H1 (cell line): ENCODE data around the gene DNAJB14. TPM values are rescaled to one million over a fixed set of nuclear protein-coding genes. Genes with fewer than 3 reads are reported as not detected.

Source experiments
- CTCF ChIA-PET: fragments of 300-600 bp; sonication (Branson Sonifier 250); formaldehyde crosslinking; loops from one replicate; lab custom pipeline; 2021; ENCODE audit not compliant: partially characterized antibody; lab: Charles Lee
- POLR2A ChIA-PET: fragments of 300-600 bp; sonication (Branson Sonifier 250); formaldehyde crosslinking; loops from one replicate; lab custom pipeline; 2021; ENCODE audit warnings: inconsistent platforms; ENCODE audit not compliant: partially characterized antibody; lab: Charles Lee
- DNase-seq, 2 experiments: peaks; one replicate each; pipeline versions ENCODE4 v3.0.0 to v3.0.0-alpha.2; 2010 to 2022; ENCODE audit warnings: low spot score in 2 of 2, low read depth in 1 of 2, mixed read lengths in 1 of 2
- FAIRE-seq: peaks from 2 replicates; lab custom pipeline; 2011; peaks lifted over from hg19 to GRCh38; lab: Jason Lieb, UNC
- H2AFZ ChIP-seq: 2 replicates; pipeline ENCODE4 v1.8.1; 2012; ENCODE audit warnings: low read length, inconsistent platforms
- H2AK5ac ChIP-seq: 2 replicates; pipeline ENCODE4 v1.6.1; 2013; ENCODE audit warnings: low read depth, low read length
- H2BK120ac ChIP-seq: replicated peaks from 2 replicates; pipeline ENCODE3; 2013; ENCODE audit warnings: low read depth, low read length, inconsistent platforms
- H2BK12ac ChIP-seq: 2 replicates; pipeline ENCODE4 v1.6.1; 2013; ENCODE audit warnings: low read depth, low read length
- H2BK15ac ChIP-seq: 2 replicates; pipeline ENCODE4 v1.6.1; 2013; ENCODE audit warnings: low read length
- H2BK20ac ChIP-seq: 2 replicates; pipeline ENCODE4 v1.6.1; 2013; ENCODE audit warnings: low read length
- H2BK5ac ChIP-seq: 2 replicates; pipeline ENCODE4 v1.6.1; 2013; ENCODE audit warnings: low read depth, low read length
- H3K14ac ChIP-seq: 2 replicates; pipeline ENCODE4 v1.6.1; 2013; ENCODE audit warnings: inconsistent platforms; ENCODE audit not compliant: insufficient read length
- H3K18ac ChIP-seq: 2 replicates; pipeline ENCODE4 v1.6.1; 2013; ENCODE audit warnings: low read length; ENCODE audit errors: extremely low read depth
- H3K23ac ChIP-seq: 2 replicates; pipeline ENCODE4 v1.6.1; 2013; ENCODE audit warnings: inconsistent platforms; ENCODE audit not compliant: insufficient read length
- H3K23me2 ChIP-seq: 2 replicates; pipeline ENCODE4 v1.6.1; 2013; ENCODE audit warnings: low read depth, low read length
- H3K27ac ChIP-seq: 2 replicates; pipeline ENCODE4 v1.6.1; 2011; ENCODE audit warnings: low read depth, low read length, inconsistent platforms
- H3K27me3 ChIP-seq, 4 experiments: replicated peaks in 1 of 4; 1 replicate in 1 of 4; 2 replicates in 3 of 4; pipeline versions ENCODE4 v1.6.1 to v1.8.1; 2011 to 2013; ENCODE audit warnings: low read length in 3 of 4, mild to moderate bottlenecking in 3 of 4, inconsistent platforms in 2 of 4, mixed read lengths in 2 of 4, moderate library complexity in 1 of 4; ENCODE audit not compliant: control insufficient read depth in 3 of 4, insufficient read depth in 3 of 4; ENCODE audit errors: extremely low read depth in 1 of 4
- H3K36me3 ChIP-seq, 4 experiments: 2 replicates each; pipeline versions ENCODE4 v1.6.1 to v1.8.1; 2011 to 2013; ENCODE audit warnings: mild to moderate bottlenecking in 4 of 4, low read length in 3 of 4, moderate library complexity in 2 of 4, control low read depth in 1 of 4, inconsistent platforms in 1 of 4; ENCODE audit not compliant: insufficient read depth in 4 of 4, control insufficient read depth in 2 of 4
- H3K4ac ChIP-seq: replicated peaks from 2 replicates; pipeline ENCODE3; 2013; ENCODE audit warnings: low read length, low read depth, mixed read lengths, inconsistent platforms; ENCODE audit not compliant: insufficient read length
- H3K4me1 ChIP-seq, 4 experiments: replicated peaks in 1 of 4; 1 replicate in 1 of 4; 2 replicates in 3 of 4; pipeline versions ENCODE4 v1.6.1 to v1.8.1; 2011 to 2013; ENCODE audit warnings: low read length in 3 of 4, inconsistent platforms in 2 of 4, mixed read lengths in 1 of 4; ENCODE audit not compliant: insufficient read depth in 4 of 4, control insufficient read depth in 3 of 4
- H3K4me2 ChIP-seq, 2 experiments: 2 replicates each; pipeline versions ENCODE4 v1.6.1 to v1.8.1; 2011 to 2013; ENCODE audit warnings: low read depth in 2 of 2, low read length in 2 of 2, control low read depth in 1 of 2, inconsistent platforms in 1 of 2, mild to moderate bottlenecking in 1 of 2; ENCODE audit not compliant: insufficient read depth in 1 of 2
- H3K4me3 ChIP-seq, 4 experiments: fragments of 200-600, 300-600 bp in 1 of 4; sonication (generic), shearing (Covaris generic), sonication (Bioruptor Twin) in 1 of 4; 2 replicates each; pipeline versions ENCODE4 v1.5.1 to v1.8.1; 2011 to 2016; ENCODE audit warnings: low read length in 4 of 4, low read depth in 3 of 4, control low read depth in 2 of 4, inconsistent platforms in 2 of 4, mild to moderate bottlenecking in 2 of 4, mixed read lengths in 1 of 4, moderate library complexity in 1 of 4; ENCODE audit not compliant: insufficient read depth in 2 of 4; ENCODE audit errors: extremely low read depth in 1 of 4
- H3K56ac ChIP-seq: replicated peaks from 2 replicates; pipeline ENCODE3; 2013; ENCODE audit warnings: low read depth, mild to moderate bottlenecking, mixed read lengths, low read length, inconsistent platforms; ENCODE audit not compliant: insufficient read length
- H3K79me1 ChIP-seq: 2 replicates; pipeline ENCODE4 v1.6.1; 2013; ENCODE audit warnings: low read depth, low read length, control low read depth
- H3K79me2 ChIP-seq, 2 experiments: 2 replicates each; pipeline versions ENCODE4 v1.6.1 to v1.8.1; 2012 to 2013; ENCODE audit warnings: low read length in 2 of 2, mild to moderate bottlenecking in 2 of 2, inconsistent platforms in 1 of 2; ENCODE audit not compliant: insufficient read depth in 2 of 2, control insufficient read depth in 1 of 2
- H3K9ac ChIP-seq, 4 experiments: replicated peaks in 1 of 4; 1 replicate in 1 of 4; 2 replicates in 3 of 4; pipeline versions ENCODE4 v1.6.1 to v1.8.1; 2011 to 2013; ENCODE audit warnings: low read depth in 3 of 4, low read length in 3 of 4, control low read depth in 2 of 4, mild to moderate bottlenecking in 2 of 4, moderate library complexity in 2 of 4, inconsistent platforms in 1 of 4; ENCODE audit errors: extremely low read depth in 1 of 4
- H3K9me3 ChIP-seq, 2 experiments: 2 replicates each; pipeline versions ENCODE4 v1.6.1 to v1.8.1; 2012 to 2013; ENCODE audit warnings: mild to moderate bottlenecking in 2 of 2, moderate library complexity in 2 of 2, control low read depth in 1 of 2, inconsistent platforms in 1 of 2, low read depth in 1 of 2, low read length in 1 of 2, mixed read lengths in 1 of 2; ENCODE audit not compliant: insufficient read depth in 2 of 2
- H4K20me1 ChIP-seq, 2 experiments: replicated peaks in 1 of 2; 2 replicates each; pipeline versions ENCODE3 to v1.8.1; 2011 to 2013; ENCODE audit warnings: inconsistent platforms in 2 of 2, low read length in 2 of 2, mild to moderate bottlenecking in 1 of 2; ENCODE audit not compliant: insufficient read depth in 2 of 2, control insufficient read depth in 1 of 2
- H4K5ac ChIP-seq: 2 replicates; pipeline ENCODE4 v1.6.1; 2013; ENCODE audit warnings: low read length, low read depth, mixed read lengths, inconsistent platforms; ENCODE audit not compliant: insufficient read length
- H4K8ac ChIP-seq: 2 replicates; pipeline ENCODE4 v1.8.0; 2013; ENCODE audit warnings: mild to moderate bottlenecking, moderate library complexity, low read length, inconsistent platforms; ENCODE audit not compliant: insufficient read depth; ENCODE audit errors: extremely low read depth
- H4K91ac ChIP-seq: replicated peaks from 2 replicates; pipeline ENCODE3; 2013; ENCODE audit warnings: low read length, mixed read lengths, inconsistent platforms; ENCODE audit not compliant: insufficient read length
- ASH2L ChIP-seq: fragments of 200-600, 300-600 bp; sonication (generic); IDR thresholded peaks from one replicate; pipeline ENCODE4 v1.7.1; 2017; ENCODE audit warnings: low read length
- BCL11A ChIP-seq, 2 experiments: IDR thresholded peaks; one replicate each; pipeline ENCODE4 v1.6.1; 2011; ENCODE audit warnings: low read depth in 2 of 2, low read length in 2 of 2, mild to moderate bottlenecking in 2 of 2
- CHD1 ChIP-seq: IDR thresholded peaks from 2 replicates; pipeline ENCODE4 v1.6.1; 2012; ENCODE audit warnings: low read depth, low read length, improper control_type of control experiment
- CHD2 ChIP-seq: IDR thresholded peaks from 2 replicates; pipeline ENCODE4 v1.6.1; 2012; ENCODE audit warnings: low read length, improper control_type of control experiment
- CTBP2 ChIP-seq: IDR thresholded peaks from 2 replicates; pipeline ENCODE4 v1.7.0; 2011; ENCODE audit warnings: borderline replicate concordance, mild to moderate bottlenecking, moderate library complexity, mixed read lengths, low read length; ENCODE audit not compliant: insufficient read depth, insufficient read length
- EP300 ChIP-seq, 2 experiments: IDR thresholded peaks; 1 replicate in 1 of 2; 2 replicates in 1 of 2; pipeline ENCODE4 v1.6.1; 2011 to 2012; ENCODE audit warnings: low read depth in 2 of 2, low read length in 2 of 2, mild to moderate bottlenecking in 2 of 2, borderline replicate concordance in 1 of 2, inconsistent platforms in 1 of 2, moderate library complexity in 1 of 2
- HDAC6 ChIP-seq: IDR thresholded peaks from one replicate; pipeline ENCODE4 v1.7.1; 2012; ENCODE audit warnings: low read depth, mild to moderate bottlenecking, inconsistent platforms, low read length, moderate library complexity
- MAFK ChIP-seq: IDR thresholded peaks from 2 replicates; pipeline ENCODE4 v1.6.1; 2012; ENCODE audit warnings: low read depth, mild to moderate bottlenecking, improper control_type of control experiment, low read length
- NANOG ChIP-seq: IDR thresholded peaks from 2 replicates; pipeline ENCODE4 v1.6.1; 2011; ENCODE audit warnings: low read length, low read depth, mild to moderate bottlenecking, inconsistent platforms; ENCODE audit not compliant: insufficient read depth, poor library complexity, severe bottlenecking
- PHF8 ChIP-seq: fragments of 200-600 bp; sonication (generic); conservative IDR thresholded peaks from 2 replicates; pipeline ENCODE4 v1.7.1; 2012; ENCODE audit warnings: low read depth, mild to moderate bottlenecking, inconsistent platforms, low read length, moderate library complexity
- RNF2 ChIP-seq: fragments of 200-900, 300-1000 bp; sonication (generic); IDR thresholded peaks from 2 replicates; pipeline ENCODE4 v1.7.1; 2016; ENCODE audit warnings: borderline replicate concordance, low read depth, mild to moderate bottlenecking, antibody characterized with exemption, low read length; ENCODE audit not compliant: poor library complexity, severe bottlenecking; ENCODE audit errors: missing control alignments
- SAP30 ChIP-seq: fragments of 300-600 bp; sonication (generic); IDR thresholded peaks from 2 replicates; pipeline ENCODE4 v1.7.1; 2012; ENCODE audit warnings: low read length, moderate library complexity, mild to moderate bottlenecking, inconsistent platforms; ENCODE audit not compliant: insufficient read depth, insufficient replicate concordance
- SP1 ChIP-seq: IDR thresholded peaks from 2 replicates; pipeline ENCODE4 v1.6.1; 2011; ENCODE audit warnings: low read depth, low read length
- SUZ12 ChIP-seq: fragments of 200-600 bp; sonication (generic); IDR thresholded peaks from 2 replicates; pipeline ENCODE4 v1.6.1; 2012; ENCODE audit warnings: mild to moderate bottlenecking, inconsistent platforms, low read length, moderate library complexity, mixed read lengths
- WGBS, 2 experiments: shearing (Covaris generic) in 1 of 2; methylation state at CpG; one replicate each; pipeline versions ENCODE4 v1.1.6 to v1.1.7; 2013 to 2015; ENCODE audit warnings: low lambda C conversion rate in 2 of 2, mixed read lengths in 2 of 2, inconsistent platforms in 1 of 2, low coverage in 1 of 2, missing lambda C conversion rate in 1 of 2; ENCODE audit not compliant: insufficient replicate concordance in 2 of 2, insufficient coverage in 1 of 2, insufficient read length in 1 of 2; ENCODE audit errors: extremely low coverage in 1 of 2, missing lambda C conversion rate in 1 of 2; 5-methylcytosine and 5-hydroxymethylcytosine counted together
- polyA plus RNA-seq, 7 experiments: library from polyadenylated mRNA; depleted of rRNA in 3 of 7; stranded (reverse) in 5 of 7; unstranded in 2 of 7; fragments of >200 nt in 5 of 7; fragments of 200-250 nt in 2 of 7; gene quantifications; 1 replicate in 5 of 7; 2 replicates in 1 of 7; 4 replicates in 1 of 7; pipeline versions ENCODE4 v1.2.1 to v1.2.3, GENCODE V29; 2011 to 2013; ENCODE audit warnings: missing spikeins in 2 of 7, mixed read lengths in 2 of 7
- total RNA-seq: library from RNA; stranded (reverse); fragmentation: NEBNext Ultra II Directional; extraction: Animal tissue kit (Norgen Biotek cat#: 25700); gene quantifications from 2 replicates; pipeline ENCODE4 v1.2.1, GENCODE V29; 2021

DNAJB14 gene
- total and polyA plus RNA-seq, 2 of the 8 experiments (the other 6 are each of a cell fraction or from before 2014, with no cell fraction given), result 3.4 to 35.4 TPM

- Histone ChIP-seq H3K4me3 (no peak overlapping the region), H3K23ac (no peak overlapping the region), H3K4ac (no peak overlapping the region), H3K27me3 (no peaks in the 10 kb centered on the region), H3K18ac (no peak overlapping the region), H4K91ac (no peak overlapping the region), H3K4me2 (no peak overlapping the region), H3K9ac (no peak overlapping the region), H3K79me2 (no peaks in the 10 kb centered on the region), H4K20me1 (no peaks in the 10 kb centered on the region), H2AFZ (no peak overlapping the region), H2BK15ac (no peak overlapping the region), H3K14ac (no peak overlapping the region), H3K23me2 (no peaks in the 10 kb centered on the region; the same call in 1 of the 2 replicates), H4K8ac (no peak overlapping the region), H2BK12ac (no peak overlapping the region), H2BK120ac (no peak overlapping the region), H3K79me1 (no peaks in the 10 kb centered on the region), H3K9me3 (no peaks in the 10 kb centered on the region), H3K4me1 (peaks cover 0 to 5% (median 0%) of the 10 kb centered on the region in 4 experiments; a peak in 1 of 7 replicates), H2BK5ac (no peak overlapping the region), H3K36me3 (no peaks in the 10 kb centered on the region), H3K56ac (no peak overlapping the region), H4K5ac (no peak overlapping the region), H3K27ac (no peak overlapping the region), H2AK5ac (no peak overlapping the region), H2BK20ac (no peak overlapping the region)
- ChIA-PET CTCF (interaction anchor here (1.5 kb wide), 1 partner anchor 47 kb away, joined by 6 read pairs; no protein-coding TSS in a partner anchor), POLR2A (no interaction called here)
- no peak for DNase-seq
- no peak for FAIRE-seq
- 93% methylated on average over 1 of the region's 1 CpG; no CpG with 5 or more reads in 1 of the 2 experiments for WGBS, 2 experiments
- TF ChIP-seq SP1 (no peak), ASH2L (no peak), MAFK (no peak), HDAC6 (no peak), PHF8 (no peak), CTBP2 (no peak), RNF2 (no peak), CHD2 (no peak), SAP30 (no peak), CHD1 (no peak), EP300 (IDR thresholded peaks at IDR 0.05; ENCODE audit: borderline replicate concordance in 1 of 2, low read depth in 2 of 2, low read length in 2 of 2) (no peak), NANOG (no peak), BCL11A (IDR thresholded peaks at IDR 0.05; ENCODE audit: low read depth in 2 of 2, low read length in 2 of 2) (no peak), SUZ12 (no peak)
Measured at GRCh38 chr4:99855678-99856077, 90.7 kb downstream of the DNAJB14 start.
